Natural killer cell (primary cell): ENCODE data around the gene PTN. TPM values are rescaled to one million over a fixed set of nuclear protein-coding genes. Genes with fewer than 3 reads are reported as not detected.

Experiments
- ATAC-seq, 3 donors: fragments of 150-1000 bp in 2 of 3; fragments of 200-7000 bp in 1 of 3; cut with Tn5 transposase; 1 replicate in 1 of 3; 2 replicates in 2 of 3; pipeline ENCODE4 v1.10.0; 2021; ENCODE audit warnings: mild to moderate bottlenecking in 2 of 3, moderate library complexity in 2 of 3
- DNase-seq, 2 donors: peaks; one replicate each; pipeline versions ENCODE4 v3.0.0 to v3.0.0-alpha.2; 2013 to 2021; ENCODE audit warnings: mixed read lengths in 1 of 2
- H3K27ac ChIP-seq: one replicate; pipeline ENCODE4 v1.5.1; 2013; ENCODE audit warnings: mild to moderate bottlenecking, low read length
- H3K27me3 ChIP-seq: one replicate; pipeline ENCODE4 v1.6.1; 2013; ENCODE audit warnings: low read length; ENCODE audit not compliant: control insufficient read depth, insufficient read depth
- H3K36me3 ChIP-seq: one replicate; pipeline ENCODE4 v1.6.1; 2013; ENCODE audit warnings: low read length; ENCODE audit not compliant: control insufficient read depth, insufficient read depth
- H3K4me1 ChIP-seq: one replicate; pipeline ENCODE4 v1.6.1; 2013; ENCODE audit warnings: low read length; ENCODE audit not compliant: control insufficient read depth, insufficient read depth
- H3K4me3 ChIP-seq: one replicate; pipeline ENCODE4 v1.5.1; 2013; ENCODE audit warnings: low read length
- H3K9me3 ChIP-seq: one replicate; pipeline ENCODE4 v1.6.1; 2013; ENCODE audit warnings: low read length; ENCODE audit not compliant: control insufficient read depth, insufficient read depth
- H3K27ac Mint-ChIP-seq, 2 donors: one replicate each; pipeline ENCODE4 v1.8.0; 2022; ENCODE audit warnings: mild to moderate bottlenecking in 2 of 2, mixed read lengths in 2 of 2, moderate library complexity in 1 of 2
- H3K27me3 Mint-ChIP-seq, 2 donors: one replicate each; pipeline ENCODE4 v1.8.0; 2022; ENCODE audit warnings: low read depth in 2 of 2, mixed read lengths in 2 of 2
- H3K36me3 Mint-ChIP-seq: one replicate; pipeline ENCODE4 v1.8.0; 2022; ENCODE audit warnings: mixed read lengths
- H3K4me1 Mint-ChIP-seq, 2 donors: one replicate each; pipeline ENCODE4 v1.8.0; 2022; ENCODE audit warnings: mixed read lengths in 2 of 2
- H3K4me3 Mint-ChIP-seq: one replicate; pipeline ENCODE4 v1.8.0; 2022; ENCODE audit warnings: mild to moderate bottlenecking, moderate library complexity, mixed read lengths
- H3K9me3 Mint-ChIP-seq, 2 donors: one replicate each; pipeline ENCODE4 v1.8.0; 2022; ENCODE audit warnings: mixed read lengths in 2 of 2
- CTCF ChIP-seq: fragments of 200-600 bp; IDR thresholded peaks from one replicate; pipeline ENCODE4 v1.8.0; 2022; ENCODE audit warnings: antibody characterized with exemption
- whole genome bisulfite sequencing: methylation state at CpG from one replicate; pipeline ENCODE4 v1.1.7; 2013; ENCODE audit warnings: missing lambda C conversion rate; ENCODE audit not compliant: insufficient coverage; 5-methylcytosine and 5-hydroxymethylcytosine counted together
- intact Hi-C: fragments of 100-400 bp; cut with micrococcal nuclease; formaldehyde crosslinking; loops from one replicate; pipeline ENCODE4 v1.14.2; 2022
- total RNA-seq, 4 donors: library from RNA; stranded (reverse); fragments of 120-200 nt in 1 of 4; gene quantifications; one replicate each; pipeline versions ENCODE4 v1.2.3 to v1.2.4, GENCODE V29; 2013 to 2022

Gene PTN
- total RNA-seq, 3 donors from 2014 or later (not counting 1 experiment from before 2014, with no cell fraction given): not detected

- Mint-ChIP-seq H3K27ac (no peak overlapping the region), H3K9me3 (peaks cover 7 to 9% of the 10 kb centered on the region in 2 donors), H3K36me3 (no peaks in the 10 kb centered on the region), H3K4me3 (no peak overlapping the region), H3K27me3 (no peaks in the 10 kb centered on the region), H3K4me1 (no peaks in the 10 kb centered on the region)
- H3K27me3 ChIP-seq: no peaks in the 10 kb centered on the region
- ATAC-seq: no peak
- H3K4me1 ChIP-seq: no peaks in the 10 kb centered on the region
- WGBS: 56% methylated on average over 2 of the region's 2 CpGs
- intact Hi-C loops: no loop called here
- no peak for TF ChIP-seq CTCF
- DNase-seq: no peak
- H3K27ac ChIP-seq: no peak overlapping the region
- no peaks in the 10 kb centered on the region for H3K9me3 ChIP-seq
- H3K36me3 ChIP-seq: no peaks in the 10 kb centered on the region
- H3K4me3 ChIP-seq: no peak overlapping the region
Observed at GRCh38 chr7:137337902-137338301, 5.6 kb downstream of the PTN start.

- intact Hi-C loops: no loop called here
- no peak overlapping the region for H3K27ac ChIP-seq
- Mint-ChIP-seq H3K4me3 (no peak overlapping the region), H3K4me1 (no peaks in the 10 kb centered on the region), H3K27ac (no peak overlapping the region), H3K27me3 (no peaks in the 10 kb centered on the region), H3K9me3 (peaks cover 7 to 9% of the 10 kb centered on the region in 2 donors), H3K36me3 (no peaks in the 10 kb centered on the region)
- no peak for TF ChIP-seq CTCF
- no peaks in the 10 kb centered on the region for H3K4me1 ChIP-seq
- no peak overlapping the region for H3K4me3 ChIP-seq
- WGBS: 87% methylated on average over 3 of the region's 4 CpGs
- no peak for DNase-seq
- no peak for ATAC-seq
- H3K9me3 ChIP-seq: no peaks in the 10 kb centered on the region
- H3K27me3 ChIP-seq: no peaks in the 10 kb centered on the region
- H3K36me3 ChIP-seq: no peaks in the 10 kb centered on the region
Observed at GRCh38 chr7:137335814-137336213, 7.7 kb downstream of the PTN start.

GRCh38 chr7:137331378-137331777 is 12.2 kb downstream of the PTN start:
- TF ChIP-seq CTCF: no peak
- Histone ChIP-seq H3K9me3 (peaks cover 3% of the 10 kb centered on the region), H3K4me1 (no peaks in the 10 kb centered on the region), H3K36me3 (no peaks in the 10 kb centered on the region), H3K27ac (no peak overlapping the region), H3K4me3 (no peak overlapping the region), H3K27me3 (no peaks in the 10 kb centered on the region)
- no peaks in the 10 kb centered on the region for H3K27me3 Mint-ChIP-seq
- ATAC-seq (no peak), DNase-seq (no peak)
- H3K9me3 Mint-ChIP-seq: peaks cover 15 to 18% of the 10 kb centered on the region in 2 donors
- 86% methylated on average over 8 of the region's 8 CpGs for WGBS
- no peak overlapping the region for H3K27ac Mint-ChIP-seq
- H3K4me1 Mint-ChIP-seq: no peaks in the 10 kb centered on the region
- intact Hi-C loops: no loop called here
- no peaks in the 10 kb centered on the region for H3K36me3 Mint-ChIP-seq
- H3K4me3 Mint-ChIP-seq: no peak overlapping the region

GRCh38 chr7:137329411-137329810 is 14.1 kb downstream of the PTN start:
- no peak for ATAC-seq
- Histone ChIP-seq H3K27me3 (no peaks in the 10 kb centered on the region), H3K4me3 (no peak overlapping the region), H3K27ac (no peak overlapping the region), H3K4me1 (no peaks in the 10 kb centered on the region), H3K36me3 (no peaks in the 10 kb centered on the region), H3K9me3 (peaks cover 3% of the 10 kb centered on the region)
- peaks cover 19 to 21% of the 10 kb centered on the region in 2 donors for H3K9me3 Mint-ChIP-seq
- 79% methylated on average over 1 of the region's 1 CpG for WGBS
- H3K27ac Mint-ChIP-seq: no peak overlapping the region
- DNase-seq: no peak
- no peak for TF ChIP-seq CTCF
- no peak overlapping the region for H3K4me3 Mint-ChIP-seq
- H3K36me3 Mint-ChIP-seq: no peaks in the 10 kb centered on the region
- no peaks in the 10 kb centered on the region for H3K27me3 Mint-ChIP-seq
- H3K4me1 Mint-ChIP-seq: no peaks in the 10 kb centered on the region
- intact Hi-C loops: no loop called here
